GM18873 (cell line): ENCODE data around the gene MBD1.
"Not testable (repeated sequence)": the region's sequence is repeated elsewhere in the genome, so short reads cannot be mapped to it uniquely, and the experiment has no call there.

Experiments
- ATAC-seq: cut with Tn5 transposase; IDR thresholded peaks from one replicate; pipeline ENCODE4 v1.9.1; 2021; ENCODE audit warnings: mild to moderate bottlenecking, moderate library complexity, moderate number of reproducible peaks; ENCODE audit not compliant: unreplicated experiment, low FRiP score

Gene MBD1

DNA sequence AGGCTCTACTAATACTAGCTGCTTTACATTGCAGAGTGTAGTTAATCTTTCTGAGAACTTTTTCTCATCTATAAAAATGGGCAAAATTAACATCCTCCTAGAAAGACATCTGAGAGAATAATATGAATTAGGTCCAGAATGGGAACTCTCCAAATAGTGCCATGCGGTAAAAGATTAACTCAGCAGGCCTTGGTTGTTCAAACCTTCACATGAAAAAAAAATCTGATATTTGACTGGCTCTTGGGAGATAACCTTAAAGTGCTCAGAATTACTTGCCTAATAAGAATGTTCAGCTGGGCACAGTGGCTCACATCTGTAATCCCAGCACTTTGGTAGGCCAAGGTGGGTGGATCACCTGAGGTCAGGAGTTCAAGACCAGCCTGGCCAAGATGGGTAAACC is 11.7 kb upstream of the MBD1 start:
- no peak for ATAC-seq

DNA sequence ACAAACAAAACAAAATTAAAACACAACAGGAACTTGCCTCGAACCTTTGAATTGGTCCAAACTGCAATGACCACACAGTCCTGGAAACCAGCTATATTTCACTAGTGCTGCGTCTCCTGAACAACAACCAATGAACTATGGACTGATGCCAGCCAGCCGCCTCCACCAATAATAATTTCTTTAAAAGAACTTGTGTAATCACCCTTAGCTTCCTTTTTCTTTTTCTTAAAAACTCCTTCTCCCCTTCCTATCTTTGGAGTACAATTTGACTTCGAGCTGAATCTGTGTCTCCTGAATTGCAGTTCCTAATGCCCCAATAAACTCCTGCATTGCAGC is 7.8 kb upstream of the MBD1 start:
- ATAC-seq: no peak

GRCh38 chr18:50288348-50289107 is 7.2 kb upstream of the MBD1 start:
- ATAC-seq: not testable (repeated sequence)

DNA sequence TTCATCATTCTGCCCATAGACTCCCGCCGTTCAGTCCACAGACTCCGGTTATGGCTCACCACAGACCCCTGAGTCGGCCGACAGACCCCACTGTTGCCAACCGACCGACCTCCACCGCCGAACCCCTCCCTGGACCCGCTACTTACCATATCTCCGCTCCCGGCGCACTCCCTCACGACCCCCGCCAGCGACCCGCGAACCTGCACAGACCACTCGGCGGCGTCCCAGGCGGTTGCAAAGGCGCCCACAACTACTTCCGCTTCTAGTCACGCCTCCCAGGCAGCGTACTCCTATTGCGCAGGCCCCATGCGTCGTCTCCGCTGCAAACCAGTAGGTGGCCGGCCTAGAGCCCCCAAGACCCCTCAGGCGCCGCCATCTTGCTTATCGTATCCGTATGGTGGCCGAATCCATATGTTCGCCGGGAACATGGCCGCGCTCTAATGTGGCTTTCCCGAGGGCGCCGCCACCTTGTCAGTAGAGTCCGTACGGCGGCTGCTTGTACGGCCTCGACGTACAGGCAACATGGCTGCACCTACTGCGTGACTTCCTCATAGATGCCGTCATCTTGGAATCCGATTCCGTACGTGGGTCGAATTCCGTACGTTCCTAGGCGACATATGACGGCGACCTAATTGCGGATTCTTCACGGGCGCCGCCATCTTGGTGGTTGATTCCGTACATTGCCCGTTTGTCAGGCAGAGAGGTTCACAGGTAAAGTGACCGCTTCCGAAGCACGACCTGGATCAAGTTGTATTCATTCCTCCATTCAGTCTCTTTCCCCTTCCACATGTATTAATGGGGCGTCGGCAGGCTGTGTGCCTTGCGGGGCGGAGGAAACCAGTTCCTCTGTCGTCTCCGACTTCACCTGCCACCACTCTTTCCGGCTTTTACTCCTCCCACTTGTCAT is 6.4 kb upstream of the MBD1 start, which contains the start of gene CXXC1:
Gene CXXC1, minus strand, starts transcription at position 252 of the 907 bp plus-strand sequence. Its CDS starts 103 bp downstream, at position 149.
- ATAC-seq: peak; percentile 89

GRCh38 chr18:50287028-50287440 is 5.7 kb upstream of the MBD1 start:
- no peak for ATAC-seq

- no peak for ATAC-seq
Measured at GRCh38 chr18:50286391-50287027, 5.2 kb upstream of the MBD1 start.

DNA sequence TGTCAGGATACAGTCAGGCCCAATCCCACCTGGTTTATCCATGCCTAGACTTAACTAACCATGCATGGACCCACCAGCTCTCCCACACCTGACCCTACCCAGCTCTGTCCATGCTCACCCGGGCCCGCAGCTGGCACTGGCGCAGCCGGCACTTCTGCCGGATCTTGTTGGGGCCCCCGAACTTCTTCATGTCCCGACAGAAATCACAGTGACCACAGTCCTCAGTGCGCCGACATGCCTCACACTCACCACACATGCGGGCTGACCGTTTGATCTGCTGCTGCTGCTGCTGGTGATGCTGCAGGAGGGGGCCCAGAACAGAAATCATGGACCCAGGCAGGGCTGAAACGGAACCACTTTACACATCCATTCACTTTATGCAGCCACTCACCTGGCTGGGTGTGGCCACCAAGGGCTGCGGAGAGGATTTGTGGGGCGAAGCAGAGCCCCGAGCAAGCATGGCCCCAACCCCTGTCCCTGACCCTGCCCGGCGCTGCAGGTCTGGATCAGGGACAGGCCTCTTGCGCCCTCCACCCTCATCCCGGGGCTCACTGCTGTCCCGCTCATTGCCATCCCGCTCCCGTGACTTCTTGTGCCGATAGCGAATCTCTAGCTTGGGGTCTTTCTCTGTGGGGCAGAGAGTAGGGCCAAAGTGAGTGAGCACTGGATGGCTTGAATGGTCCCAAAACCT is 4.5 kb upstream of the MBD1 start:
- no peak for ATAC-seq

GRCh38 chr18:50285071-50285470 is 3.7 kb upstream of the MBD1 start:
- no peak for ATAC-seq

DNA sequence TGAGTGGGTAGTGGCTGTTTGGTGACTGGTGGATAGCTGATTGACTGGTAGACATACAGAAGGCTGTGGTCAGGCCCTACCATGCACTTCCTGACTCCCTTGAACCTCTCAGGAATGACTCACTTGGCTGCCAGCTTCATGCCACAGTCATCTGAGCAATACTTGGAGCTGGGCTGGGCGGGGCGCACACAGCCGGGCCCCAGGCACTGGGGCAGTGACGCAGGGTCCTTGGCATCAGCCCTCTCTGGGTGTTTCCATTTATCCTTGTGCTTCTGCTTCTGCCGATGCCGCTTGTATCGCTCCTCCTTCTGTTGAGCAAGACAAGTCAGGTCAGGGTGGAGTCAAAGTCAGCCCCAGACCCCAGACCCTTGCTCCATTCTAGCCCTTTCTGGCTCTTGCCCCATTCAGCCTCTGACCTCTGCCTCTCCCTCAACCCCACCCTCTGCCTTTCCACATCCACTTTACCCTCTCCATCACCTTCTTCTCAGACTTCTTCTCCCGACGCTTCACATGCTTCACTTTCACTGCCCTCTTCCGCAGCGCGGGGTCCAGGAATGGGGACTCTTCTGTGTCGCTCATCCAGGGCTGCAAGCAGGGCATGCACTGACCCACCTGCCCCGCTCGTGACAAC is 3.0 kb upstream of the MBD1 start:
- ATAC-seq: no peak

GRCh38 chr18:50283469-50284209 is 2.3 kb upstream of the MBD1 start:
- no peak for ATAC-seq

GRCh38 chr18:50282521-50283335 is 1.4 kb upstream of the MBD1 start:
- no peak for ATAC-seq

GRCh38 chr18:50281972-50282520 is 723 bp upstream of the MBD1 start:
- no peak for ATAC-seq

- ATAC-seq: no peak
Measured at GRCh38 chr18:50280707-50281294, 522 bp downstream of the MBD1 start.

- no peak for ATAC-seq
Measured at GRCh38 chr18:50279752-50280151, 1.6 kb downstream of the MBD1 start.

DNA sequence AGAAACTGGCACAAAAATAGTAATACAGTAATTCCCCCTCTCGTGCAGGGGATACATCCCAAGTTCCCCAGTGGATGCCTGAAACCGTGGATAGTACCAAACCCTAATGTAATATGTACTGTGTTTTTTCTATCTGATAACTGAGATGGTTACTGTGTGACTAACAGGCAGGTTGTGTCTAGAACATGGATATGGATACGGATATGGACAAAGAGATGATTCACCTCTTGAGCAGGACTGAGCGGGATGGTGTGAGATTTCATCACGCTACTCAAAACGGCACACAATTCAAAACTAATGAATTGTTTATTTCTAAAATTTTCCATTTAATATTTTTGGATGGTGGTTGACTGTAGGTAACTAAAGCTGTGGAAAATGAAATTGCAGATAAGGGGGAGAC is 3.4 kb downstream of the MBD1 start:
- ATAC-seq: no peak

- ATAC-seq: no peak
Measured at GRCh38 chr18:50276452-50276851, 4.9 kb downstream of the MBD1 start.

DNA sequence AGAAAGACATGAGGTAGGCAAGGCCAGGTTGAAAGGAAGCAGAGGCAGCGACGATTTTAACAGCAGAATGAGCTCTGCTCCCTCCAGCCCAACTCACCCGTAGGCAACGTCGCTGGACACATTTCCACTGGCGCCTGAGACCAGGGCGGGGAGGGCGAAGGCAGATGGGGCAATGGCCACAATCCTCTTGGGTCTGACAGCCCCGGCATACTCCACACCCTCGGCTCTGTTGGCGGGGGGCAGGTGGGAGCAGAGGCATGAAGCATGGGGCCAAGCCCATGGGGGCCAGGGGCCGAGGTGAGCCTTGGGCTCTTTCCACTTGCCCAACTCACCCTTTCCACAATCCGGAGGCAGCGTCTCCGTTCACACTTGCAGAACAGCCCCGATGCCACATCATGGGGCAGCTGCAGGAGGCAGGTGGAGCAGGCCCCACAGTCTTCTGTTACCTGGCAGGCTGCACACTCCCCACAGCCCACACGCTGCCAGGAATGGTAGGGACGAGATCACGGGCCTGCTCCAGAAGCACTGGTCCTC is 5.8 kb downstream of the MBD1 start:
- ATAC-seq: no peak

DNA sequence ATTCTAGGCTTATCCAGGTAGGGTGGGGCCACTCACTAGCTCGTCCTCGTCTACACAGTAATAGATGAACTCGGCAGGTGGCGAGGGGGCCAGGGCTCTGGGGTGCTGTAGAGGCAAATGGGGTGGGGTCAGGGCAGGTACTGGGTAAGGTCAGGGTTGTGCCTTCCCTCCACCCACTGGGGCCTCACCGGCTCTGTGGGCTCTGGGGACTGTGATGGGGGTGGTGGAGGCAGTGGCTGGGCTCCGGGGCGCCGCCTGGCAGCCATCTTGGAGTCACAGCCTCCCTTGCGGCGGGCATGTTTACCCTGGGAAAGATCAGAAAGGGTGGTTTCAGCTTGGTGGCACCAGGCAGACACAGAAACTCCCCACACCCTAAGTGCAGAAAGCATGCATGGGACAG is 6.4 kb downstream of the MBD1 start:
- no peak for ATAC-seq
